Tracheal epithelial cell (primary cell): Measurements from ENCODE around the gene RNF126. TPM values are rescaled to one million over a fixed set of nuclear protein-coding genes. Genes with fewer than 3 reads are reported as not detected.

ENCODE experiments used
- total RNA-seq: library from RNA; depleted of rRNA; stranded (reverse); fragments of >200 nt; gene quantifications from 2 replicates; pipeline ENCODE4 v1.2.1, GENCODE V29; 2014

The RNF126 gene
- total RNA-seq = 50.8 and 79.9 TPM in 2 replicates

DNA sequence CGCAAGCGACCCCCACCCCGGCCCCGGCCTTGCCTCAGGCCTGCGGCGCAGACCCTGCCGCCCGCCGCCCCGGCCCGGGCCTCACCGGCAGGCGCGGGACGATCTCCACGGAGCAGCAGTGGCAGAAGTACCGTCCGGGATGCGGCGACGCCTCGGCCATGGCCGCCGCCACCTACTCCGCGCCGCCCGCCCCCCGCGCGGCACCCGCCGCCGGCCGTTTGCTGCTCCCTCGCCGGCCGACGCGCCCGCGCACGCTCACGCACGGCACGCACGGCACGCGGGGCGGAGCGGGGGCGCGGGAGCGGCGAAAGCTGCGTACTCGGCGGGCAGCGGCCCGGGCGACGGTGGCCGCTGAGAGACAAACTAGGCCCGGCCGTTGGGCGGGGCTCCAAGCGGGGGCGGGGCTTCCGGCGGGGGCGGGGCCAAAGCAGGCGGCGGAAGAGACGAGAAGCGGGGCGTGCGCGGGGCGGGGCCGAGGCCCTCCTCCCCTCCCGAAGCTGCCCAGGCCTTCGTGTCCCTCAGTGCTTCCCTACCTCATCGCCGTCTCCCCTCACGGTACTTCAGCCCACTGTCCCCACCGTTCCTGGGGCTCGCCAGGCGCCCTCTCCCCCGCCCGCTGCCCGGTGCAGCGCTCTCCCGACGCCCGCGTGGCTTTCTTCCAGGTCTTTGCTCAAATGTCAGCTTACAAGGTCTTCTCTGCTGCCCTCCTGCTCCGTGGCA is at the start of gene RNF126:
Gene RNF126, minus strand, starts transcription at position 253 of the 720 bp plus-strand sequence. Its CDS starts 93 bp downstream, at position 160.

DNA sequence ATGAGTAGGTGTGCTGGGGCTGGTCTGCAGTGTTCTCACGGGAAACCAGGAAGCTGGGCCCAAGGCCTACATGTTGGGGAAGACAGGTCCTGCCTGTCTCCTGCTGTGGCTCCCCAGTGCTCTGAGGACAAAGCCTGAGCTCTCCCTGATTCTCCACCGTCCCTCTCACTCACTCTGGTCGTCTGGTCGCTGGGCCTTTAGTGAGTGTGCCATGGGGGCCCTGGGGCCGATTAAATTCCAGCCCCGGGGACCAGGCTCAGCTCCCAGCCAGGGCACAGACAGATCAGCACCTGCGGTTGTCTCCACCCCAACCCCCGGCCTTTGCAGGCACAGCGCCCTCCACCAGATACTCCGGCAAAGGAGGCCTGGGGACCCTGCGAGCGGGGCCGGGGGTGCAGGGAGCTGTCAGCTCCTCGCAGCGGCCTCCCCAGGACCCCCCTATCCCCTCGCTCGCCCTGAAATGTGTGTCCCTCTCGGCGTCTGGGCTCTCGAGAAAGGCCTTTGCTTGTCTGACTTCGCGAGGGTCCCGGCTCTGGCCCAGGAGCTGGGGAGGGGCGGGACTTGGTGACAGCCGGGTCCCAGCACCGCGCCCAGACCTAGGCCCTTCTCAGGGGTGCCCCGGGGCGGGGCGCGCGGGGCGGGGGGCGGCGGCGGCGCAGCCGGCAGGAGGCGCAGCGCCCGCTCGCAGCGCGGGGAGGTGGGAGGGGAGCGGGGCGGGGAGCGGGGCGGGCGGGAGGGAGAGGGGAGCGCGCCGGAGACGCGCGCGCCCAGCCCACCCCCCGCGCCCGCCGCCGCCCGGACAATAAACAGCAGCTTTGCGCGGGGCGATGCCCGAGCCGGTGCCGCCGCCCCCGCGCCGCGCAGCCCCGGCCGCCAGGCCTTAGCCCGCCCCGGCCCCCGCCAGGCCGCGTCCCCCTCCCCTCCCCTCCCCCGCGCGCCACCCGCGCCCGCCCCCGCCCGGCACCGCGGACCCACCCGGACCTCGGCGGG is 45.4 kb upstream of the RNF126 start, which contains the start of gene PALM:
Gene PALM, plus strand, starts transcription at position 782 of the 990 bp plus-strand sequence. CDS start 212 bp downstream, outside the sequence.

DNA sequence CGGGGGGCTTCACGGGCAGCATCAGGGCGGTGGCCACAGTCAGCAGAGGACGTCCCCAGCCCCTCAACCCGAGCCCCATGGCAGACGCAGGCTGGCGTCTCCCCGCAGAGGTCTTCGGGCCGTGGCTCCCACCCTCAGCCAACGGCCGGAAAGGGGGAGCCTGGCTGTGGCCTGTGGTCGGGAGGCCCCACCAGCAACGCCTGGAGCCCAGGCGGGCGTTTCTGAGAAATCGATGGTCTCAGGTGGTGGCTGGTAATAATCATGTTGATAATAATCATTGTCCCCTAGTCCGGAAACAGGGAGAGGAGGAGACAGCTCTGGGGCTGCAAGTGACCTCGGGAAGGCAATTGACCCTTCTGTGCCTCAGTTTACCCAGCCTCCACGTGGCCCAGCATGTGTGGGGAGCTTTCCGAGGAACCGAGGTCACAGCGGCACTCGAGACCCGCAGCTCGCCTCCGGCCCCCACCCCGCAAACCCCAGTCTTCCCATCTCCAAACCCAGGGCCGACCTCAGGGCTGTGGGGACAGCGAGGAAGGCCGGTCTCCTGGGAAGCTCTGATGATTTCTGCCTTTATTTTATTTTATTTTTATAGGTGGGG is 32.4 kb upstream of the RNF126 start, which contains the start of gene PRSS57:
Gene PRSS57, minus strand, starts transcription at position 101 of the 598 bp plus-strand sequence. Its CDS starts 22 bp downstream, at position 79.

DNA sequence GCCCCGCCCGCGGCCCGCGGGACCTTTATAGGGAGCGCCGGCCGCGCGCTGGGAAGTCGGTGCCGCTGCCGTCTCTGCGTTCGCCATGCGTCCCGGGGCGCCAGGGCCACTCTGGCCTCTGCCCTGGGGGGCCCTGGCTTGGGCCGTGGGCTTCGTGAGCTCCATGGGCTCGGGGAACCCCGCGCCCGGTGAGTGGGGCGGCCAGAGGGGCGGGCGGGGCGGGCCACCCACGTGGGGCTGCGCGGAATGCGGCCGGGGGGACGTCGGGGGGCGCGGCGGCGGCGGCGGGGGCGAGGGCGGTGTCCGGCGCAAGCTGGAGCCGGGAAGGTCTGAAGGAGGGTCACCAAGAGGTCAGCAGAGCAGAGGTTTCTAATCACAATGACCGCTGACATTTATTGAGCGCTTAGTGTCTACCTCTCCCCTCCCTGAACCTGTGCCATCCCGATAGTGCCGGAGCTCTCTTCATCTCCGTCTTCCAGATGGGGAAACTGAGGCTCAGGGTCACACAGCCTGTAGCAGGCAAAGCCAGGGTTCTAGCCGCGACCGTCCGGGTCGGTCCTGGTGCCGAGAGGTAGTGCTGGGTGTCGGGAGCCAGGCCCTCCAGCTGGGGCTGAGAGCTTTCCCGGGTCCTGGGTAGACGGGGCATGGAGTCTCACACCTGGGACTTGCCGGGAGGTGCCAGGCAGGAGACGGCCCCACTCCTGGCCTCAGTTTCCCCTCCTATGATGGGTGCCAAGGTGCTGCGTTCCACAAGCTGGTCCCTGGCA is 13.5 kb upstream of the RNF126 start, which contains the start of gene FSTL3:
Gene FSTL3, plus strand, starts transcription at position 54 of the 767 bp plus-strand sequence. Its CDS starts 32 bp downstream, at position 86.

DNA sequence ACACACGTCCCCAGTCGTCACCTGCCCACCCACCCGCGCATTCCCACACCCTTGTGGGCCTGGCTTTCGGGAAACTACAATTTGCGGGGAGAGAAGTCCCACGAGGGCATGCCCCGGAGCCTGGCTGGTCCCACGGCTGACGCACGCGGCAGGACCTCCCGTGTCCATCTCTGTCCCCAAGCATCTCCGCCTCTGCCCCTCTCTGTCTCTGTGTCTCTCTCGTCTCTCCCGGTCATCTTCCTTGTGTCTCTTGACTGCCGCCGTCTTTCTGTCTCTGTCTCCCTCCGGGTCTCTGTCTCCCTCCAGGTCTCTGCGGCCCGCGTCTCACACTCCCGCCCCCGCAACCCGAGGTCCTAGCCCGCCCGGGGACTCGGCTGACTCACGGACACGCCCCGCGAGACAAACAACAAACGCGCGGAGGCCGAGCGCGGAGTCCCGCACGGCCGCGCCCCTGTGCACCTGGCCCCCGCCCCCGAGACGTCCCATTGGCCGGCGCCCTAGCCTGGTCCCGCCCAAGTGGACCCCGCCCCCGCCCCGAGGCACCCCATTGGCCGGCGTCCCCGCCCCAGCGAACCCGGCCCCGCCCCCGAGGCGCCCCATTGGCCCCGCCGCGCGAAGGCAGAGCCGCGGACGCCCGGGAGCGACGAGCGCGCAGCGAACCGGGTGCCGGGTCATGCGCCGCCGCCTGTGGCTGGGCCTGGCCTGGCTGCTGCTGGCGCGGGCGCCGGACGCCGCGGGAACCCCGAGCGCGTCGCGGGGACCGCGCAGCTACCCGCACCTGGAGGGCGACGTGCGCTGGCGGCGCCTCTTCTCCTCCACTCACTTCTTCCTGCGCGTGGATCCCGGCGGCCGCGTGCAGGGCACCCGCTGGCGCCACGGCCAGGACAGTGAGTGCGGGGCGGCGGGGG is 23.5 kb downstream of the RNF126 start, which contains the start of gene FGF22:
Gene FGF22, plus strand, starts transcription at position 627 of the 908 bp plus-strand sequence. Its CDS starts 47 bp downstream, at position 674.

DNA sequence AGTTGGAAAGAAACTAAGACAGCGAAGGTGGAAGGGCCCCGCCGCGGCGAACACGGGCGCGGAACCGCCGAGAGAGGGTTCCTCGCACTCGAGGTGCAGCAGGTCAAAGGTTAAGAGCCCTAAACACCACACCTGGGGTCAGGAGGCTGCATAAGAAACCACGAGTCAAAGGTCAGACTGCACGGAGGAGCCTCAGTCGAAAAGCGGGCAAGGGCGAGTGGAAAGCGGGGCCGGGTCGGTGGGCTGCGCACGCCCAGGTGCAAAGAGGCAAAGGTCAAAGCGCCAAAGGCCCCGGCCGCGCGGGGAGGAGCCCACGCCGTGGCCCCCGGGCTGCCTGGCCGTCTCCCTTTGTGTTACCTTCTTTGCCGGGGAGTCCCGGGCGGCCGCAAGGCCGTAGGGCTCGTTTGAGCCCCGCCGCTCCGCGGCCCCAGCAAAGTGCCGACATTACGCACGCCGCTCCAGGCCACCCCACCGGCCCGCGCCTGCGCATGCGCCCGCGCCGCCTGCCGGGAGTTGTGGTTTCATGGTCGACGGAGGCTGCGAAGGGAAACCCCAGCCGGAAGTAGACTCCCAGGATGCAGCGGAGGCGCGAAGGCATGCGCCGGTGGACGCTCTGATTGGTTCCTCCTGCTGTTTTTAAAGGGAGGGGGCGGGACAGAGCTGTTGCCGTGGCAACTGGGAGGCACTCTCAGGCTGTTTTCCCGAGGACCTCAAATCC is 29.8 kb downstream of the RNF126 start, which contains the start of gene POLRMT:
Gene POLRMT, minus strand, starts transcription at position 470 of the 718 bp plus-strand sequence. Its CDS starts 25 bp downstream, at position 445.

Other genes starting within 250 kb of the RNF126 start
- gene SHC2, start 202.2 kb downstream of the RNF126 start, total RNA-seq = 0.85 and 2.4 TPM in 2 replicates
- under 0.01 and 0.43 TPM in 2 replicates for gene MADCAM1, start 166.7 kb downstream of the RNF126 start, total RNA-seq
- 19.8 and 40.7 TPM in 2 replicates for gene TPGS1, start 155.7 kb downstream of the RNF126 start, total RNA-seq
- 111 and 129 TPM in 2 replicates for gene CDC34, start 131.5 kb downstream of the RNF126 start, total RNA-seq
- not detected in 2 replicates for gene GZMM, start 119.2 kb downstream of the RNF126 start, total RNA-seq
- 447 and 481 TPM in 2 replicates for gene BSG, start 90.6 kb downstream of the RNF126 start, total RNA-seq
- 0.21 and 0.24 TPM in 2 replicates for gene HCN2, start 73.3 kb downstream of the RNF126 start, total RNA-seq
- 34.5 and 37.7 TPM in 2 replicates for gene POLRMT, start 29.7 kb downstream of the RNF126 start, total RNA-seq
- gene FGF22, start 23.3 kb downstream of the RNF126 start, total RNA-seq = not detected in 2 replicates
- 263 and 426 TPM in 2 replicates for gene FSTL3, start 13.2 kb upstream of the RNF126 start, total RNA-seq
- gene PRSS57, start 32.2 kb upstream of the RNF126 start, total RNA-seq = not detected in 2 replicates
- under 0.01 and 1.2 TPM in 2 replicates for gene PALM, start 45.7 kb upstream of the RNF126 start, total RNA-seq
- 76.4 and 100 TPM in 2 replicates for gene MISP, start 87.9 kb upstream of the RNF126 start, total RNA-seq
- 94.7 and 108 TPM in 2 replicates for gene PTBP1, start 134.2 kb upstream of the RNF126 start, total RNA-seq
- 0.48 TPM in 1 of 2 replicates, not detected in the other for gene PLPPR3, start 158.7 kb upstream of the RNF126 start, total RNA-seq
- 0.24 TPM in 1 of 2 replicates, not detected in the other for gene AZU1, start 164.6 kb upstream of the RNF126 start, total RNA-seq
- gene PRTN3, start 177.8 kb upstream of the RNF126 start, total RNA-seq = not detected in 2 replicates
- not detected in 2 replicates for gene ELANE, start 189.1 kb upstream of the RNF126 start, total RNA-seq
- 8.5 and 8.9 TPM in 2 replicates for gene CFD, start 196.4 kb upstream of the RNF126 start, total RNA-seq
- gene MED16, start 230.0 kb upstream of the RNF126 start, total RNA-seq = 15.1 and 18.6 TPM in 2 replicates
- gene RNU6-9, start 230.3 kb upstream of the RNF126 start, total RNA-seq = not detected in 2 replicates